ENCODE measurements around the gene EPHA1. TPM values are rescaled to one million over a fixed set of nuclear protein-coding genes. Genes with fewer than 3 reads are reported as not detected.
"Not testable (repeated sequence)": the region's sequence is repeated elsewhere in the genome, so short reads cannot be mapped to it uniquely, and the experiment has no call there.

Gene EPHA1
- total RNA-seq, 1 experiment from 2014 or later = 0.20 TPM

DNA sequence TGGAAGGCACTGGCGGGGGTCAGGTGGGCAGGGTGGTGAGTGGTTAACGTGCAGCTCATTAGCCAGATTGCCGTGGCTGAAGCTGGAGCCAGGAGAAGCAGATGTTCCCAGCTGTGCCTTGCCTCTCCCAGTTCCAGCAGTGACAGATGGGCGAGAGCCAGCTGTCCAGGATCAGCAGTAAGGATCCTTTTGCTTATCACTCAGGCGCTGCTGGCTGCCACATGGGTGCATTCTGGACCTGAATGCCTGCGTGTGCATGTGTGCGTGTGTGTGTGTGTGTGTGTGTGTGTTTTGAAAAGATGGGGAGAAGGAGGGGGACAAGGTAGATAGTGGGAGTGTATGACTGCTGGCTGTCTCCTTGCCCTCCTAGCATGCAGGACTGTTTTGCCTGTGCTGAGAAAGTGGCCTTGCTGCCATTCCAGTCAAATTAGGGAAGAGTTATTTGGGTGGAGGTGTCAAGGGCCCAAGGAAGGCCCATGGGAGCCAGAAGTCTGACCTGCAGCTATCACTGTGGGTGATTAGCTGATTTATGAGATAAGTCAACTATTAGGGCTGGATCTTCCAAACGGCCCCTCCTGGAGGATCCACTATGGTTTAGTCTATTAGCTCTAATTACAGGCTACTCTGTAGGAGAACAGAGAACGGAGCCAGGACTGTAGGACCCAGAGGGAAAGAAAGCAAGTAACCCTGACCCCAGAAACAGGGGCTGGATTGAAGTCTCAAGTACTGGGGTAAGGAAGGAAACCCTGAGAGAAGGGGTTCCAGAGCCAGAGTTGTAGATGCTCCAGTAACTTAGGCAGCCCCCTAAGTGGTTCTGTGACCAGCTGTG, 3.3 kb downstream of the EPHA1 start:
- DNase-seq (ENCODE audit: low read depth) = no peak

- DNase-seq (ENCODE audit: low read depth) = not testable (repeated sequence)
Measured at GRCh38 chr7:143402233-143402632, 6.4 kb downstream of the EPHA1 start.

- DNase-seq (ENCODE audit: low read depth) = no peak
Measured at GRCh38 chr7:143401265-143401664, 7.4 kb downstream of the EPHA1 start.

DNA sequence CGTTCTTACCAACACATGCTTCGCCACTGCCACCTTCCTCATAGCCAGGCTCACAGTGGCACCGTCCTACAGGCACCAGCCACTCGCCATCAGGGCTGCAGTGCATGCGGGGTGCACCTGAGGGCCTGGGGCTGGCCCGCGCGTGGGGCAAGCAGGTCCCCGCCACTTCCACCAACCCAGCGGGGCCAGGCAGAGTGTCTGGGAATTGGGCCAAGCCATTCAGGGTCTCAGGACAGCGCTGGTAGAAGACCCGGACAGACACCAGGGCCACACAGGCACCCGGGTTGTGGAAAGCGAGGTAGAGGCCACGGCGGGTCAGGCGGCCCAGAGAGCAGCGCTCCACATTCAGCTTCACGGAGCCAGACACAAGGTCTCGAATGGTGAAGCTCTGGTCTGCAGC, 9.0 kb downstream of the EPHA1 start:
- DNase-seq (ENCODE audit: low read depth) = no peak

- DNase-seq (ENCODE audit: low read depth) = no peak
Measured at GRCh38 chr7:143399151-143399550, 9.5 kb downstream of the EPHA1 start.

GRCh38 chr7:143398616-143399015, 10.0 kb downstream of the EPHA1 start:
- no peak for DNase-seq (ENCODE audit: low read depth)

DNA sequence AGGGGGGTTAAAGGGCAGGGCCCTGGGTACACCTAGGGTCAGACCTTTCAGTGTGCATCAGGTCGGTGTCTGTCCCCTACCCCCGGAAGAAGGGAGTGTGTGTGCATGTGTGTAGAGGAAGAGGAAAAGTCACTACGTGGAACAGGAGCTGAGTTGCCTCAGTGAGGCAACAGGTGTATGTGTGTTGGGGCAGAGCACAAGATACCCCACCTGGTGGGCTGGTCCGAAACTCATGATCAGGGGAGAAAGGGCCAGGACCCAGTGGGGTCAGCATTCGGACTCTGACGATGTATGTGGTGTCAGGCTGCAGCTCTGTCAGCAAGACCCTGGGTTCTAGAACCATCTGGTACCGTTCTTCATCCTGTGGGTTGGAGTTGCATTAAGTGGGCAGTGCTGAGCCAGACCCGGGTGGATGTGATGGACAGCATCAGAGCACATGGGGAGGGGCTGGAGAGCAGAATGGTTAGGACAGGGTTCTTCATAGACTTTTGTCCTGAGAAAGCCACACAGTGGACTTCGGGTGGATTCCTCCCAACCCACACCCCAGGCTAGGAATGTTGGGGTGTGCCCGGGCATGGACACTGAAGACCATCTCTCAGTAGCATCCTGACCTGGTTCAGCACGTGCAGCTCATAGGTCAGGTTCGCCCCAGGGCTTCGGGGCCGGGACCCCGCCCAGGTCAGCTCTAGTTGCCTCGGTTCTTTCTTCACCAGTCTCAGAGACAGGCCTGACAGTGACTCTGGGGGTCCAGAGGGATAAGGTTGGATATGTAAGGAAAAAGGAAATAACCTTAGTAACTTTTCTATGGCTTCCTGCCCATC, 10.7 kb downstream of the EPHA1 start:
- no peak for DNase-seq (ENCODE audit: low read depth)

- no peak for DNase-seq (ENCODE audit: low read depth)
Measured at GRCh38 chr7:143396625-143397556, 11.8 kb downstream of the EPHA1 start.

GRCh38 chr7:143396182-143396581, 12.5 kb downstream of the EPHA1 start:
- DNase-seq (ENCODE audit: low read depth) = no peak

- no peak for DNase-seq (ENCODE audit: low read depth)
Measured at GRCh38 chr7:143395187-143396149, 13.2 kb downstream of the EPHA1 start.

- DNase-seq (ENCODE audit: low read depth) = no peak
Measured at GRCh38 chr7:143394777-143395176, 13.9 kb downstream of the EPHA1 start.

- DNase-seq (ENCODE audit: low read depth) = no peak
Measured at GRCh38 chr7:143394068-143394467, 14.6 kb downstream of the EPHA1 start.

DNA sequence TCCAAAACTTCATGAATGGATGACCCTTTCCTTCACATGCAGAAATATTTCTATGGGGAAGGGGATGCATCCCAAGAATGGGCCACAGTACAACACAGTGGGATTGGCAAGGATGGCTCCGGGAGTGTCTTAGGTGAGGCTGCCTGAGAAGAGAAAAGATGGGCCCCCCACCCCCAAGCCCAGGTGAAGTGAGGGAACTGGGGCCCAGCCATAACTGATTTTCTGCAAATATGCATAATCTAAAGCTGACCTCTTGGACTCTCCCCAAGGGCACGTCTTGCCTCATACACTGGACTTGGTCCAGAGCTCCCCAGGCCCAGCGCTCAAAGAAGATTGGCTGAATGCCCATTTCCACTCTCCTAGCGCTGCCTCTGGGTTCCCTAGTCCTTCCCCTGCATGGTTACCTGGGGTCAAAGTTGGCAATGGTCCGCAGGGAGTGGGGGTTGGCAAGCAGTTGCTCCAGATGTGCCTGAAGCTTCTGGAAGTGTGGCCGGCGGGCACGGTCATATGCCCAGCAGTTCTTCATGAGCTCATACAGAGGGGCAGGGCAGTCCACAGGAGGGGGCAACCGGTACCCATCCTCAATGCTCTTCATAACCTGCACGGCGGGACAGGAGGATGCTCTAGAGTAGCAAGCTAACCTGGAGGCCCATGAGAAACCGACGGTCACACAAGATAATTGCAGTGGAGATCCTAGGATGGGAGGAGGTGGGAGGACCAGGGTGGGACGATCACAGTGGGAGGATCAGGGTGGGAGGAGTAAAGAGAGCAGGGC, 15.2 kb downstream of the EPHA1 start:
- DNase-seq (ENCODE audit: low read depth) = no peak

DNA sequence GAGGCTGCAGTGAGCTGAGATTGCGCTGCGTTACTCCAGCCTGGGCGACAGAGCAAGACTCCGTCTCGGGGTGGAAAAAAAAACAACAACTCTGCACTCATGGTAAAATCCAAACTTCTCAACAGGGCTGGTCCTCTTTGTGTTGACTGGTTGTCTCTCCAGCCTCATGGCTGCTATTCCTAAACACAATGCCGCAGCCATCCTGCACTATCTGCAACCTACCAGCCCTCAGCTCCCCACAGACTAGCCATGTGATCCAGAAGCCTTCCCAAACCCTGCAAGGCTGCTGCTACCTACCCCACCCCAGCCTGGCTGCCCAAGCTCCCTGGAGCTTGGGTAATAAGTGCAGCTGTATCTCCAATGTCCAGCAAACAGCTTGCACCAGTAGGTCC, 15.8 kb downstream of the EPHA1 start:
- no peak for DNase-seq (ENCODE audit: low read depth)

DNA sequence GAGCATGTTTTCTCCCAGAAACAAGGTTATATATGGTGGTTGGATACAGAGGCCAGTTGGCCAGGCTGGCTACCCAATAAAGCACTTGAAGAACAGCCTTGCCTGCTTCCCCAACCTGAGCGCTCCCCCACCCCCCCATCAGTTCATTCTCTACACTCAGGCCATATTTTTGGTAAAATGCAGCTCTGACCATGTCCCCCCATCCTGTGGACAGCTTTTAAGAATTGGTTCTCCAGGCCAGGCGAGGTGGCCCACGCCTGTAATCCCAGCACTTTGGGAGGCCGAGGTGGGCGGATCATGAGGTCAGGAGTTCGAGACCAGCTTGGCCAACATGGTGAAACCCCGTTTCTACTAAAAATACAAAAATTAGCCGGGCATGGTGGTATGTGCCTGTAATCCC, 16.2 kb downstream of the EPHA1 start:
- not testable (repeated sequence) for DNase-seq (ENCODE audit: low read depth)

DNA sequence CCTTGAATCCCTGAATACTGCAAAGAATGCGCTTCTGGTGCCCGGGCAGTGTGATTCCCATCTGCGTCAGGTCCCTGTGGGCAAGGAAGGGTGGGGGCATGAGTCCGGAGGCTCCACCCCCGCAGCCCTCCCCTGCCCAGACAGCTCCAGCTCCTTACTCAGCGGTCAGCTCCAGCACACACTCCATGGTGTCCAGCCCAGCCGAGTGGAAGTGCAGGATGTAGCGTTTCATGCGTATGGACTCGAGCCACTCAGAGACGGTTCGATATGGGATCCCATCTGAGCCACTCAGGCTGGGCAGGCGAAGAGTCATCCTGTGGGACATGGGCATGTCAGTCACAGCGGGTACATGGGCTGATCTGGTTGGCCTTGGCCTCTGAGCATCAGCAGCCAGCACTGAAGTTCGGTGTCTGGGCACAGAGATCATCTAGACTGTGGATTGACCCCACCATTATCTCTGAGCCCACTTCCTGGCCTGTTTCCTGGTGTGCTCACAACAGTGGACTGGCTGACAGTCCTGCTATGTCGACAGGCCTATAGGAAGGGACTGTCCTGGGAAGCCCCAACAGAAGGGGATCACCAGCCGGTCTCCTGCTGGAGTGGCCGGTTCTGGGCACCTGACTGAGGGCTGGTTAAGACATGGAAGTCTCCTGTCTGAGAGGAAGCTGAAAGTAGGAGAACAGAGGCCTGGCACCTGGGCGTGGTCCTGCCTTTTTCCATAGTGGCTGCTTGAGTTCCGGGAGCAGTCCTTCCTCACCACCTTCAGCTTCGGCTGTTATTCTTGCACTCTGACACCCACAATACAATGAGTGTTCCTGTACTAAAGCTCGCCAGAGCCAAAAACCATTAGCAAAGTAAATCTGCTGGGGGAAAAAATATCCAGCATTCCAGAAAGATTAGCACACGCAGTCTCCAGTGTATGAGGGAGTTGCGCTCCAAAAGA, 16.9 kb downstream of the EPHA1 start:
- DNase-seq (ENCODE audit: low read depth) = no peak

GRCh38 chr7:143390773-143391317, 17.8 kb downstream of the EPHA1 start:
- DNase-seq (ENCODE audit: low read depth) = no peak

DNA sequence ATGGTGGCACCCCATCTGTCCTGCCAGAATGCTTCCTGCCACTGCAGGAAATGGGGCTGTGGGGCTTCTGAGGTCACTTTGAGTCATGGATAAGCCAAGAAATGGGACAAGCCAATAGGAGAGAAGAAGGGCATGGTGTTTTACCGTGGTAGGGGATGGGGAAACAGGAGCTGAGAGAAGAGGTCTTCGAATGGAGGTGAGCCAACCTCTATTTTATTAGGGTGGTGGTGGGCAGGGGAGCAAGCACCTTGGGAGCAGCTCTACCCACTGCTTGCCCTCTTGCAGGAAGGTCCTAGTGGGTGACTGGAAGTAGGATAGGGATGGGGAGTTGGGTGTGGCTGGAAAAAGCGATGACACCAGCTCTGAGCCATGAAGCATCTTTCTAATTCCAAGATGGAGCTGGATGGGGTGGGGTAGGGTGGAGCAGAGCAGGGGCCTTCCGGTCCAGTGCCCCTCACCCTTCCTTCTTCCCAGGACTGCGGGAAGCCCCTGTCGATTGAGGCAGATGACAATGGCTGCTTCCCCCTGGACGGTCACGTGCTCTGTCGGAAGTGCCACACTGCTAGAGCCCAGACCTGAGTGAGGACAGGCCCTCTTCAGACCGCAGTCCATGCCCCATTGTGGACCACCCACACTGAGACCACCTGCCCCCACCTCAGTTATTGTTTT, 18.4 kb downstream of the EPHA1 start:
- no peak for DNase-seq (ENCODE audit: low read depth)
